KOPT-K1 (cell line): ENCODE data around the gene TRIM17.

Experiments used
- H3K27ac ChIP-seq: fragments of 200-600 bp; sonication (generic); 2 replicates; pipeline ENCODE4 v1.5.1; 2016; ENCODE audit warnings: antibody characterized with exemption, mild to moderate bottlenecking, low read depth, low read length; ENCODE audit not compliant: poor library complexity, severe bottlenecking
- H3K36me3 ChIP-seq: fragments of 200-600 bp; sonication (generic); 2 replicates; pipeline ENCODE4 v1.5.1; 2017; ENCODE audit warnings: antibody characterized with exemption, mild to moderate bottlenecking, low read length, moderate library complexity; ENCODE audit not compliant: insufficient read depth
- H3K9me3 ChIP-seq: fragments of 200-600 bp; sonication (generic); 2 replicates; pipeline ENCODE4 v1.5.1; 2017; ENCODE audit warnings: antibody characterized with exemption, low read length, mild to moderate bottlenecking; ENCODE audit not compliant: insufficient read depth, poor library complexity, severe bottlenecking

The TRIM17 gene

DNA sequence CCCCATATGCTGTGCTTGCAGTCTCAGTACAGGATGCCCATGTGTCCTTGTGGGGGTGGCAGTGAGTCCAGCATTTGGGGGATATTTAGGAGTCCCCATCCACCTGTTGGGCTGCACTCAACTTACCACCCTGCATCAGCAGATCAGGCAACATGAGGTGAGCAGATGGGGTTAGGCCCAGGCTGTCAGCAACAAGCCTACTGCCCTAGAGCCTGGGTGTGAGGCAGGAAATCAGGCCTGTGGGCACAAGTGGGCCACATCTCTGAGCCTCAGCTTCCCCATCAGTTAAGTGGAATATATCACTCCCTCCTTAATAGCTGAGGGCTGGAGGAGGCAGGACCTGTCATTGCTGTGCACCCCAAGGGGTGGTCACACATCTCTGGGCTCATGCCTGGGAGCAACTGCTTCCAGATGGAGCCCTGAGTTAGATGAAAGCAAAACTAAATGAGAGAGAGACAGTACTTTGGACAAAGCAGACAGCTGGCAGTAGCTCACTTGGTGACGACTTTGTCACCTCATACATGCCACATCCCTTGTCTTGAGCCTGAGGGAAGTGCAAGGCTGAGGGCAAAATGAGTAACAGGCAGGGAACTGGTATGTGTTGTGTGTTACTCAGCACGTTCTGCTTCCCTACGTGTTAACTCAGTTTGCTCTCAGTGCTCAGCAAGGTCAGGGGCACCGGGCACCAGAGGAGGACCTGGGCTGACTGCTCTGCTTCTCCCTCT, 58.5 kb downstream of the TRIM17 start:
- Histone ChIP-seq H3K27ac (no peak overlapping the region), H3K36me3 (no peaks in the 10 kb centered on the region), H3K9me3 (no peaks in the 10 kb centered on the region)
